HEK293 (cell line): ENCODE data around the gene AFF3.

Experiments
- ZFP69B ChIP-seq: fragments of 450-650 bp; formaldehyde crosslinking; IDR thresholded peaks from 2 replicates; pipeline ENCODE4 v1.5.1; 2016; ENCODE audit warnings: missing biosample characterization, missing genetic modification characterization
- ZNF214 ChIP-seq: fragments of 450-650 bp; formaldehyde crosslinking; IDR thresholded peaks from 2 replicates; pipeline ENCODE4 v1.5.1; 2017; ENCODE audit warnings: missing biosample characterization, mild to moderate bottlenecking, missing genetic modification characterization, borderline replicate concordance

DNA sequence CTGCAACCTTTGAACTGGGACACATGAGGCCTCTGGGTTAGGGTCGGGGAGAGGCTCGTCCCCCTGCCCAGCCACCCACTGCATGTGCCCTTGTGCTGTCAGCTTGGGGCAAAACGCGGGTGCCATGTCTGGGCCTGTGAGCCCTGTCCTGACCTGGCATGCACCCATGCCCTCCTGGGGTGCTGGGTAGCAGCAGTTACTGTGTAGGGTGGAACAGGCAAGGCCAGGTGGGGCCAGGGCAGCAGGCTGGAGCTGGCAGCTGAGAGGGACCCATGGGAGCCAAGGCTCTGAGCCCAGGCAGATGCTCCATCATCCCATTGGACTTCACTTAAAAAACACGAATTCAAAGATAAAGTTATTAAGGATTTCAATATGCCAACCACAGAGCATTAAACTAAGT lies 518.8 kb downstream of the AFF3 start:
- TF ChIP-seq ZNF214 (tag by site-specific recombination) (no peak), ZFP69B (tag by site-specific recombination) (no peak)
